PC-3 (cell line): ENCODE data around the gene EMILIN2. TPM values are rescaled to one million over a fixed set of nuclear protein-coding genes. Genes with fewer than 3 reads are reported as not detected.

Experiments used
- ATAC-seq: fragments of 200-7000 bp; cut with Tn5 transposase; 2 replicates; pipeline ENCODE4 v1.9.1; 2020; ENCODE audit warnings: mild to moderate bottlenecking, moderate library complexity
- BruUV-seq: library from RNA; stranded (reverse); fragments of 400-500 nt; replicated peaks from 2 replicates; lab custom pipeline; 2021; lab: Mats Ljungman, UMichigan
- CTCF ChIA-PET: fragments of 300-600 bp; sonication (Branson Sonifier 250); formaldehyde crosslinking; loops from one replicate; lab custom pipeline; 2022; ENCODE audit warnings: antibody characterized with exemption; lab: Charles Lee
- POLR2A ChIA-PET: fragments of 300-600 bp; sonication (Branson Sonifier 250); formaldehyde crosslinking; loops from one replicate; lab custom pipeline; 2022; ENCODE audit warnings: antibody characterized with exemption; ENCODE audit not compliant: unreplicated experiment; lab: Charles Lee
- DNase-seq: peaks from one replicate; pipeline ENCODE4 v3.0.0-alpha.2; 2015
- H2AFZ ChIP-seq: fragments of 300-600 bp; sonication (generic); 2 replicates; pipeline ENCODE4 v1.6.0; 2016; ENCODE audit warnings: antibody characterized with exemption, low read length
- H3F3A ChIP-seq: fragments of 300-600 bp; sonication (generic); one replicate; pipeline ENCODE4 v1.6.0; 2017; ENCODE audit warnings: antibody characterized with exemption, low read length, control low read depth, mild to moderate bottlenecking; ENCODE audit not compliant: unreplicated experiment
- H3K27ac ChIP-seq: fragments of 300-600 bp; sonication (generic); 2 replicates; pipeline ENCODE4 v1.5.1; 2016; ENCODE audit warnings: mild to moderate bottlenecking, low read length
- H3K27me3 ChIP-seq: fragments of 300-600 bp; sonication (generic); 2 replicates; pipeline ENCODE4 v1.6.1; 2016; ENCODE audit warnings: low read length, mixed read lengths
- H3K36me3 ChIP-seq: fragments of 300-600 bp; sonication (generic); 2 replicates; pipeline ENCODE4 v1.6.1; 2016; ENCODE audit warnings: low read depth, mixed run types, low read length, mixed read lengths
- H3K4me1 ChIP-seq: fragments of 300-600 bp; sonication (generic); 2 replicates; pipeline ENCODE4 v1.5.1; 2016; ENCODE audit warnings: low read length; ENCODE audit not compliant: insufficient read depth
- H3K4me2 ChIP-seq: fragments of 300-600 bp; sonication (generic); 2 replicates; pipeline ENCODE4 v1.6.0; 2016; ENCODE audit warnings: low read length
- H3K4me3 ChIP-seq: fragments of 300-600 bp; sonication (generic); 2 replicates; pipeline ENCODE4 v1.5.1; 2016; ENCODE audit warnings: mild to moderate bottlenecking, low read length, mixed read lengths
- H3K79me2 ChIP-seq: fragments of 300-600 bp; sonication (generic); 2 replicates; pipeline ENCODE4 v1.6.1; 2017; ENCODE audit warnings: low read length, mixed read lengths
- H3K9ac ChIP-seq: fragments of 300-600 bp; sonication (generic); 2 replicates; pipeline ENCODE4 v1.6.0; 2016; ENCODE audit warnings: mild to moderate bottlenecking, low read length
- H3K9me2 ChIP-seq: fragments of 300-600 bp; sonication (generic); replicated peaks from 2 replicates; pipeline ENCODE4 v1.6.1; 2016; ENCODE audit warnings: mixed run types, low read length, mixed read lengths
- H3K9me3 ChIP-seq: fragments of 300-600 bp; sonication (generic); 2 replicates; pipeline ENCODE4 v1.6.1; 2016; ENCODE audit warnings: low read length, mixed read lengths
- H4K20me1 ChIP-seq: fragments of 300-600 bp; sonication (generic); 2 replicates; pipeline ENCODE4 v1.6.1; 2016; ENCODE audit warnings: low read length, mixed read lengths
- CTCF ChIP-seq: fragments of 300-600 bp; sonication (generic); conservative IDR thresholded peaks from 2 replicates; pipeline ENCODE4 v1.5.1; 2017; ENCODE audit warnings: antibody characterized with exemption, low read depth, mild to moderate bottlenecking, low read length
- EZH2 ChIP-seq: fragments of 300-600 bp; sonication (generic); IDR thresholded peaks from one replicate; pipeline ENCODE4 v1.6.1; 2017; ENCODE audit warnings: antibody characterized with exemption, mild to moderate bottlenecking, low read length; ENCODE audit not compliant: unreplicated experiment
- EZH2phosphoT487 ChIP-seq: fragments of 300-600 bp; sonication (generic); IDR thresholded peaks from 2 replicates; pipeline ENCODE4 v1.6.1; 2018; ENCODE audit warnings: mild to moderate bottlenecking, antibody characterized with exemption, low read length, borderline replicate concordance
- intact Hi-C: fragments of 100-400 bp; cut with micrococcal nuclease; formaldehyde crosslinking; loops from 2 replicates; pipeline ENCODE4 v1.9.0; 2023
- total RNA-seq: library from RNA; depleted of rRNA; stranded (reverse); fragments of >200 nt; gene quantifications from 2 replicates; pipeline ENCODE4 v1.2.3, GENCODE V29; 2014

EMILIN2 gene
- total RNA-seq, 1 experiment from 2014 or later: 17.1 TPM

- Histone ChIP-seq H3K27ac (no peak overlapping the region), H3K27me3 (no peaks in the 10 kb centered on the region), H3K79me2 (no peaks in the 10 kb centered on the region), H3K9me3 (no peaks in the 10 kb centered on the region), H2AFZ (no peak overlapping the region), H3K36me3 (peaks cover 8% of the 10 kb centered on the region; the same call in 1 of the 2 replicates), H3K9me2 (no peaks in the 10 kb centered on the region), H3F3A (no peaks in the 10 kb centered on the region), H3K4me3 (no peak overlapping the region), H3K4me2 (no peak overlapping the region), H3K9ac (no peak overlapping the region), H3K4me1 (no peaks in the 10 kb centered on the region), H4K20me1 (no peaks in the 10 kb centered on the region)
- no peak for TF ChIP-seq EZH2phosphoT487
- no peak for TF ChIP-seq EZH2
- TF ChIP-seq CTCF: no peak
- ATAC-seq: no peak
- intact Hi-C loops: no loop called here
- CTCF ChIA-PET: interaction anchor here (0.6 kb wide), 1 partner anchor 154 kb away, joined by 3 read pairs; no protein-coding TSS in a partner anchor
- BruUV-seq: no TSS peak
- DNase-seq: no peak
- POLR2A ChIA-PET: no interaction called here
These were observed 72.8 kb downstream of the EMILIN2 start for GRCh38 chr18:2919600-2919999.

GRCh38 chr18:2920027-2920426 lies 73.2 kb downstream of the EMILIN2 start:
- Histone ChIP-seq H3K27me3 (no peaks in the 10 kb centered on the region), H3K9ac (no peak overlapping the region), H3K36me3 (peaks cover 8% of the 10 kb centered on the region; the same call in 1 of the 2 replicates), H3K4me3 (no peak overlapping the region), H4K20me1 (no peaks in the 10 kb centered on the region), H3K9me3 (no peaks in the 10 kb centered on the region), H3K4me2 (no peak overlapping the region), H3K9me2 (no peaks in the 10 kb centered on the region), H3F3A (no peaks in the 10 kb centered on the region), H3K4me1 (no peaks in the 10 kb centered on the region), H3K27ac (no peak overlapping the region), H3K79me2 (no peaks in the 10 kb centered on the region), H2AFZ (no peak overlapping the region)
- ATAC-seq (no peak), DNase-seq (no peak)
- POLR2A ChIA-PET: no interaction called here
- BruUV-seq: no TSS peak
- intact Hi-C loops: no loop called here
- TF ChIP-seq CTCF (no peak), EZH2phosphoT487 (no peak), EZH2 (no peak)
- CTCF ChIA-PET: interaction anchor here (0.6 kb wide), 1 partner anchor 154 kb away, joined by 3 read pairs; no protein-coding TSS in a partner anchor

- ATAC-seq: no peak
- no peaks in the 10 kb centered on the region for H4K20me1 ChIP-seq
- no peaks in the 10 kb centered on the region for H3K4me1 ChIP-seq
- intact Hi-C loops: no loop called here
- H3F3A ChIP-seq: no peaks in the 10 kb centered on the region
- CTCF ChIA-PET: no interaction called here
- H3K36me3 ChIP-seq: peaks cover 8% of the 10 kb centered on the region; the same call in 1 of the 2 replicates
- H3K27me3 ChIP-seq: no peaks in the 10 kb centered on the region
- H3K9me3 ChIP-seq: no peaks in the 10 kb centered on the region
- no peak overlapping the region for H3K9ac ChIP-seq
- no peak overlapping the region for H3K4me3 ChIP-seq
- POLR2A ChIA-PET: interaction anchor here (0.7 kb wide), 1 partner anchor 68 kb away, joined by 3 read pairs; no protein-coding TSS in a partner anchor
- TF ChIP-seq EZH2 (no peak), CTCF (no peak), EZH2phosphoT487 (no peak)
- H2AFZ ChIP-seq: no peak overlapping the region
- no peaks in the 10 kb centered on the region for H3K9me2 ChIP-seq
- no peak overlapping the region for H3K4me2 ChIP-seq
- no TSS peak for BruUV-seq
- no peaks in the 10 kb centered on the region for H3K79me2 ChIP-seq
- no peak overlapping the region for H3K27ac ChIP-seq
- DNase-seq: no peak
These were observed 73.9 kb downstream of the EMILIN2 start for GRCh38 chr18:2920546-2921343.
